A549 treated with DMSO at 1 μM for 4 hours (cell line): ENCODE results near the gene PPIAL4G. TPM values are rescaled to one million over a fixed set of nuclear protein-coding genes. Genes with fewer than 3 reads are reported as not detected.

Experiments
- total RNA-seq: library from RNA; stranded (reverse); fragments of 200-300 nt; extraction: Qiagen RNA extraction; gene quantifications from 5 replicates; pipeline ENCODE4 v1.2.3, GENCODE V29; 2022; ENCODE audit warnings: low read depth

Gene PPIAL4G
- total RNA-seq: not detected in 5 replicates

DNA sequence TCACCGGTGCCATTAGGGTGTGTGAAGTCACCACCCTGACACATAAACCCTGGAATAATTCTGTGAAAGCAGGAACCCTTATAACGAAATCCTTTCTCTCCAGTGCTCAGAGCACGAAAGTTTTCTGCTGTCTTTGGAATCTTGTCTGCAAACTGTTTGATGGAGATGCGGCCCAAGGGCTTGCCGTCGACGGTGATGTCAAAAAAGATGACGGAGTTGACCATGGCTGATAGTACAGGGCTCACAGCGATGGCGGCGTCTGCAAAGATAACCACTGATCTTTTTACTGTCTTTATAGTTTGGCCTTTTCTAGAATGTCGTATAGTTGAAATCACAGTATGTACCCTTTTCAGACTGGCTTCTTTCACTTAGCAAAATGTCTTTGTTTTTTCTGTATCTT is at the start of gene PPIAL4G:
PPIAL4G (minus strand) TSS at position 274 of the 400 bp plus-strand sequence; CDS start at position 224, 50 bp downstream.

Other genes starting within 250 kb of the PPIAL4G start
- gene NBPF14, start 112.7 kb upstream of the PPIAL4G start, total RNA-seq: 13.4 to 17.6 TPM (median 14.7 TPM) in 5 replicates